AG04449 (cell line): ENCODE measurements around the gene SHISA5.
A peak's percentile ranks its signal among the peaks of the same experiment; 100 is the strongest.

Source experiments
- CTCF ChIA-PET: fragments of 350-600 bp; formaldehyde crosslinking; extraction: SDS; loops from one replicate; lab custom pipeline; 2021; ENCODE audit warnings: antibody characterized with exemption; lab: Yijun Ruan, JAX
- POLR2A ChIA-PET: fragments of 400-600, 350-600 bp; formaldehyde crosslinking; extraction: SDS; loops from one replicate; lab custom pipeline; 2020; ENCODE audit warnings: antibody characterized with exemption, inconsistent platforms; lab: Yijun Ruan, JAX
- DNase-seq: peaks from one replicate; pipeline ENCODE4 v3.0.0-alpha.2; 2010; ENCODE audit warnings: low read depth, low spot score
- H3K4me3 ChIP-seq: 2 replicates; pipeline ENCODE4 v1.5.1; 2011; ENCODE audit warnings: low read depth, mild to moderate bottlenecking, control low read depth, low read length
- CTCF ChIP-seq: IDR thresholded peaks from one replicate; pipeline ENCODE4 v1.5.1; 2011; ENCODE audit warnings: mild to moderate bottlenecking, moderate library complexity, low read length, control low read depth, inconsistent platforms; ENCODE audit not compliant: insufficient read depth; ENCODE audit errors: missing control alignments

Gene SHISA5

GRCh38 chr3:48503401-48504050 lies 448 bp downstream of the SHISA5 start:
- peak overlapping the region; percentile 78 for H3K4me3 ChIP-seq
- no peak for TF ChIP-seq CTCF
- POLR2A ChIA-PET = interaction anchor here (0.6 kb wide), 1 partner anchor 39 kb away, joined by 3 read pairs; no protein-coding TSS in a partner anchor
- DNase-seq = no peak
- CTCF ChIA-PET = interaction anchor here (0.8 kb wide), 1 partner anchor 69 kb away, joined by 3 read pairs; no protein-coding TSS in a partner anchor

GRCh38 chr3:48502728-48503168 lies 1.2 kb downstream of the SHISA5 start:
- CTCF ChIA-PET = no interaction called here
- peak overlapping the region; percentile 78 for H3K4me3 ChIP-seq
- no peak for DNase-seq
- POLR2A ChIA-PET = no interaction called here
- no peak for TF ChIP-seq CTCF

- CTCF ChIA-PET = no interaction called here
- POLR2A ChIA-PET = no interaction called here
- no peak for TF ChIP-seq CTCF
- no peak for DNase-seq
- no peak overlapping the region for H3K4me3 ChIP-seq
Observed at GRCh38 chr3:48502121-48502520, 1.9 kb downstream of the SHISA5 start.

GRCh38 chr3:48501196-48501595 lies 2.8 kb downstream of the SHISA5 start:
- ChIA-PET CTCF (interaction anchor here (1.4 kb wide), 1 partner anchor 133 kb away, joined by 3 read pairs; no protein-coding TSS in a partner anchor), POLR2A (no interaction called here)
- DNase-seq = no peak
- no peak for TF ChIP-seq CTCF
- no peak overlapping the region for H3K4me3 ChIP-seq

- CTCF ChIA-PET = interaction anchor here (1.4 to 2.2 kb wide), 2 partner anchors 48 to 134 kb away, joined by 3 to 5 read pairs; no protein-coding TSS in a partner anchor
- POLR2A ChIA-PET = no interaction called here
- H3K4me3 ChIP-seq = no peak overlapping the region
- no peak for TF ChIP-seq CTCF
- no peak for DNase-seq
Observed at GRCh38 chr3:48500656-48501055, 3.3 kb downstream of the SHISA5 start.

- CTCF ChIA-PET = no interaction called here
- no peak for DNase-seq
Observed at GRCh38 chr3:48493203-48493501, 10.8 kb downstream of the SHISA5 start.

More at GRCh38 chr3:48493203-48493501, 10.8 kb downstream of the SHISA5 start:
- TF ChIP-seq CTCF = no peak
- H3K4me3 ChIP-seq = no peak overlapping the region
- POLR2A ChIA-PET = interaction anchor here (1.3 kb wide), 1 partner anchor 20 kb away, joined by 3 read pairs; no protein-coding TSS in a partner anchor
